K562 (cell line): Measurements from ENCODE around the gene KEL. TPM values are rescaled to one million over a fixed set of nuclear protein-coding genes. Genes with fewer than 3 reads are reported as not detected.

Source experiments
- ATAC-seq: fragments of 200-7000 bp; cut with Tn5 transposase; 3 replicates; pipeline ENCODE4 v1.9.1; 2020; ENCODE audit warnings: moderate library complexity
- BruUV-seq: library from RNA; stranded (reverse); fragments of 400-500 nt; replicated peaks from 2 replicates; lab custom pipeline; 2021; lab: Mats Ljungman, UMichigan
- CTCF ChIA-PET: fragments of 300-600 bp; formaldehyde crosslinking; extraction: SDS; loops from one replicate; lab custom pipeline; 2021; ENCODE audit warnings: low intra/inter-chr PET ratio; lab: Yijun Ruan, JAX
- POLR2A ChIA-PET: fragments of 300-600, 350-650 bp; sonication (Branson Sonifier 250); formaldehyde crosslinking; extraction: SDS; loops from one replicate; lab custom pipeline; 2021; ENCODE audit warnings: antibody characterized with exemption, inconsistent platforms; lab: Yijun Ruan, JAX
- DNase-seq, 4 experiments: peaks; one replicate each; pipeline versions ENCODE4 v3.0.0 to v3.0.0-alpha.2; 2011 to 2018; ENCODE audit warnings: low spot score in 3 of 4, mixed read lengths in 3 of 4; ENCODE audit errors: extremely low read depth in 1 of 4
- FAIRE-seq: peaks from 2 replicates; lab custom pipeline; 2011; peaks lifted over from hg19 to GRCh38; lab: Jason Lieb, UNC
- H2AFZ ChIP-seq: 2 replicates; pipeline ENCODE4 v1.6.0; 2011; ENCODE audit warnings: low read depth, low read length, control low read depth, inconsistent platforms
- H3K27ac ChIP-seq: fragments of 200-600 bp; 3 replicates; pipeline ENCODE4 v1.8.0; 2011; ENCODE audit warnings: low read depth, mild to moderate bottlenecking, control low read depth, inconsistent platforms, low read length, moderate library complexity, mixed read lengths; ENCODE audit errors: extremely low read depth
- H3K27me3 ChIP-seq, 2 experiments: fragments of 300-600 bp in 1 of 2; 2 replicates in 1 of 2; 3 replicates in 1 of 2; pipeline versions ENCODE4 v1.6.0 to v1.8.0; 2011; ENCODE audit warnings: inconsistent platforms in 2 of 2, low read length in 2 of 2, mild to moderate bottlenecking in 1 of 2, mixed read lengths in 1 of 2, moderate library complexity in 1 of 2; ENCODE audit not compliant: control insufficient read depth in 2 of 2, insufficient read depth in 2 of 2
- H3K36me3 ChIP-seq: fragments of 300-600 bp; 3 replicates; pipeline ENCODE4 v1.8.0; 2011; ENCODE audit warnings: mild to moderate bottlenecking, low read length, inconsistent platforms; ENCODE audit not compliant: control insufficient read depth, insufficient read depth
- H3K4me1 ChIP-seq, 2 experiments: fragments of 200-600 bp in 1 of 2; replicated peaks in 1 of 2; 2 replicates in 1 of 2; 3 replicates in 1 of 2; pipeline versions ENCODE4 v1.5.1 to v1.8.0; 2011; ENCODE audit warnings: inconsistent platforms in 2 of 2, low read length in 2 of 2, mild to moderate bottlenecking in 1 of 2, mixed read lengths in 1 of 2, moderate library complexity in 1 of 2; ENCODE audit not compliant: control insufficient read depth in 2 of 2, insufficient read depth in 2 of 2
- H3K4me2 ChIP-seq: 2 replicates; pipeline ENCODE4 v1.6.1; 2011; ENCODE audit warnings: low read length, control low read depth, inconsistent platforms, mixed read lengths; ENCODE audit not compliant: insufficient read depth
- H3K4me3 ChIP-seq: fragments of 200-600 bp; sonication (generic), shearing (Covaris generic); 2 replicates; pipeline ENCODE4 v1.5.1; 2016; ENCODE audit warnings: control low read depth, inconsistent platforms
- H3K79me2 ChIP-seq: fragments of 200-600 bp; 3 replicates; pipeline ENCODE4 v1.8.0; 2011; ENCODE audit warnings: low read length, inconsistent platforms; ENCODE audit not compliant: control insufficient read depth, insufficient read depth
- H3K9ac ChIP-seq, 2 experiments: 2 replicates each; pipeline versions ENCODE4 v1.6.0 to v1.6.1; 2011; ENCODE audit warnings: low read depth in 2 of 2, low read length in 2 of 2, control low read depth in 1 of 2, inconsistent platforms in 1 of 2, mild to moderate bottlenecking in 1 of 2, mixed read lengths in 1 of 2; ENCODE audit not compliant: insufficient read depth in 1 of 2
- H3K9me1 ChIP-seq: one replicate; pipeline ENCODE4 v1.6.0; 2011; ENCODE audit warnings: inconsistent platforms, mild to moderate bottlenecking, low read length, moderate library complexity; ENCODE audit not compliant: control insufficient read depth, insufficient read depth
- H3K9me3 ChIP-seq: replicated peaks from 2 replicates; pipeline ENCODE4 v1.5.1; 2011; ENCODE audit warnings: low read depth, low read length, inconsistent platforms; ENCODE audit not compliant: control insufficient read depth, insufficient read depth
- H4K20me1 ChIP-seq: replicated peaks from 2 replicates; pipeline ENCODE4 v1.6.1; 2011; ENCODE audit warnings: low read length, inconsistent platforms, mixed read lengths; ENCODE audit not compliant: control insufficient read depth, insufficient read depth
- BCL6 ChIP-seq: fragments of 250-450 bp; sonication (Bioruptor Pico); IDR thresholded peaks from 2 replicates; pipeline ENCODE4 v1.4.0; 2020
- BMI1 ChIP-seq: fragments of 150-350 bp; IDR thresholded peaks from 2 replicates; pipeline ENCODE4 v1.6.1; 2014; ENCODE audit warnings: low read length
- CREB1 ChIP-seq, 2 experiments: sonication (generic) in 1 of 2; formaldehyde crosslinking in 1 of 2; IDR thresholded peaks; 2 replicates each; pipeline versions ENCODE4 v1.6.1 to v1.8.0; 2012 to 2022; ENCODE audit warnings: inconsistent platforms in 1 of 2, mild to moderate bottlenecking in 1 of 2, missing genetic modification reagents in 1 of 2, moderate library complexity in 1 of 2
- GTF2E2 ChIP-seq: fragments of 200-800 bp; sonication (Bioruptor generic); IDR thresholded peaks from 2 replicates; pipeline ENCODE4 v1.6.1; 2016; ENCODE audit warnings: missing genetic modification characterization, missing compliant biosample characterization
- HIVEP1 ChIP-seq: fragments of 250-450 bp; sonication (Bioruptor Pico); IDR thresholded peaks from 2 replicates; pipeline ENCODE4 v1.4.0; 2020; ENCODE audit warnings: mild to moderate bottlenecking
- ILK ChIP-seq: fragments of 450-650 bp; IDR thresholded peaks from 2 replicates; pipeline ENCODE4 v1.6.1; 2016; ENCODE audit warnings: missing genetic modification characterization, low read depth, mild to moderate bottlenecking, missing compliant biosample characterization, moderate library complexity, borderline replicate concordance
- MAFF ChIP-seq: IDR thresholded peaks from 2 replicates; pipeline ENCODE4 v1.6.1; 2012; ENCODE audit warnings: low read length, improper control_type of control experiment
- MLX ChIP-seq, 2 experiments: fragments of 450-650 bp in 1 of 2; sonication (generic) in 1 of 2; formaldehyde crosslinking; conservative IDR thresholded peaks; 2 replicates each; pipeline versions ENCODE4 v1.4.0 to v1.8.1; 2020 to 2022; ENCODE audit warnings: mild to moderate bottlenecking in 1 of 2, missing genetic modification reagents in 1 of 2
- RBM34 ChIP-seq: fragments of 200-400 bp; formaldehyde crosslinking; IDR thresholded peaks from 2 replicates; pipeline ENCODE4 v1.6.1; 2018; ENCODE audit warnings: low read length, borderline replicate concordance; ENCODE audit not compliant: insufficient read depth
- SFPQ ChIP-seq: fragments of 200-400 bp; formaldehyde crosslinking; IDR thresholded peaks from 2 replicates; pipeline ENCODE4 v1.6.1; 2017; ENCODE audit warnings: mild to moderate bottlenecking, low read depth, low read length, moderate library complexity
- SMAD3 ChIP-seq: fragments of 450-650 bp; formaldehyde crosslinking; conservative IDR thresholded peaks from 2 replicates; pipeline ENCODE4 v1.4.0; 2020; ENCODE audit warnings: mild to moderate bottlenecking
- STAT6 ChIP-seq: sonication (generic); formaldehyde crosslinking; IDR thresholded peaks from 2 replicates; pipeline ENCODE4 v1.8.1; 2023; ENCODE audit warnings: mild to moderate bottlenecking, missing genetic modification reagents
- ZBTB43 ChIP-seq: sonication (generic); formaldehyde crosslinking; IDR thresholded peaks from 2 replicates; pipeline ENCODE4 v1.8.0; 2023; ENCODE audit warnings: mild to moderate bottlenecking, missing genetic modification reagents
- ZNF280B ChIP-seq: fragments of 250-450 bp; sonication (Bioruptor Pico); IDR thresholded peaks from 2 replicates; pipeline ENCODE4 v1.5.1; 2021; ENCODE audit warnings: mild to moderate bottlenecking
- WGBS: fragments of 100-300 bp; shearing (Covaris generic); methylation state at CpG from one replicate; pipeline ENCODE4 v1.1.6; 2016; ENCODE audit warnings: low coverage, mixed read lengths; ENCODE audit not compliant: insufficient coverage; ENCODE audit errors: missing lambda C conversion rate; 5-methylcytosine and 5-hydroxymethylcytosine counted together
- in situ Hi-C: fragments of 300-500 bp; cut with MboI; formaldehyde crosslinking; loops from 4 replicates; pipeline ENCODE4 v1.15.0; 2018; ENCODE audit warnings: inconsistent platforms, mixed read lengths
- intact Hi-C: fragments of 100-400 bp; cut with micrococcal nuclease; formaldehyde crosslinking; loops from 2 replicates; pipeline ENCODE4 v1.14.2; 2022
- polyA plus RNA-seq, 8 experiments: library from polyadenylated mRNA; depleted of rRNA in 4 of 8; stranded (reverse) in 5 of 8; unstranded in 3 of 8; fragments of >200 nt; fragmentation: Nextera tagmentation in 2 of 8; fragmentation: Illumina TruSeq in 1 of 8; extraction: Ambion mirVana in 2 of 8; extraction: Trizol in 1 of 8; gene quantifications; 2 replicates each; pipeline versions ENCODE4 v1.2.1 to v1.2.3, GENCODE V29; 2011 to 2014; ENCODE audit warnings: inconsistent platforms in 1 of 8, missing spikeins in 1 of 8
- total RNA-seq, 7 experiments: library from RNA; depleted of rRNA in 6 of 7; stranded (reverse); fragments of >200 nt in 6 of 7; fragmentation: Illumina TruSeq in 2 of 7; extraction: Trizol in 2 of 7; gene quantifications; 2 replicates each; pipeline versions ENCODE4 v1.2.1 to v1.2.3, GENCODE V29; 2011 to 2021; ENCODE audit warnings: low replicate concordance in 1 of 7

KEL gene
- total and polyA plus RNA-seq, 9 of the 15 experiments (the other 6 are each of a cell fraction or from before 2014, with no cell fraction given), result 9.0 to 47.4 (median 22.2) TPM

- in situ Hi-C loops, result no loop called here
- 3% methylated on average over 3 of the region's 3 CpGs for WGBS
- TF ChIP-seq BMI1, result no peak
- TF ChIP-seq MAFF, result no peak
- no peak for TF ChIP-seq SFPQ
- no peak for TF ChIP-seq ZBTB43 (CRISPR knock-in tag)
- TF ChIP-seq ZNF280B (CRISPR knock-in tag), result no peak
- TF ChIP-seq CREB1 (IDR thresholded peaks at IDR 0.05), result no peak
- no peak for TF ChIP-seq CREB1 (CRISPR knock-in tag; IDR thresholded peaks at IDR 0.05)
- no peak for TF ChIP-seq STAT6 (CRISPR knock-in tag)
- TF ChIP-seq ILK (tag), result no peak
- no peak for TF ChIP-seq RBM34
- TF ChIP-seq BCL6 (CRISPR knock-in tag), result no peak
- TF ChIP-seq SMAD3 (CRISPR knock-in tag), result no peak
- no peak for TF ChIP-seq HIVEP1 (CRISPR knock-in tag)
- TF ChIP-seq GTF2E2 (tag), result no peak
- no peak for TF ChIP-seq MLX (CRISPR knock-in tag; conservative IDR thresholded peaks at IDR 0.05)
These were observed 42.5 kb downstream of the KEL start for GRCh38 chr7:142919656-142920055.

More at GRCh38 chr7:142919656-142920055, 42.5 kb downstream of the KEL start:
- Histone ChIP-seq H3K27me3 (peaks cover 13 to 38% of the 10 kb centered on the region in 2 experiments; a peak in 4 of 5 replicates), H3K4me2 (no peak overlapping the region), H3K36me3 (no peaks in the 10 kb centered on the region), H3K9me1 (no peaks in the 10 kb centered on the region), H3K9ac (no peak overlapping the region), H3K4me1 (no peaks in the 10 kb centered on the region), H3K9me3 (no peaks in the 10 kb centered on the region), H2AFZ (no peak overlapping the region), H3K4me3 (no peak overlapping the region), H3K27ac (no peak overlapping the region), H3K79me2 (no peaks in the 10 kb centered on the region), H4K20me1 (no peaks in the 10 kb centered on the region)
- no peak for FAIRE-seq
- CTCF ChIA-PET, result no interaction called here
- BruUV-seq, result no TSS peak
- intact Hi-C loops, result no loop called here
- ATAC-seq, result no peak
- POLR2A ChIA-PET, result interaction anchor here (1.5 kb wide), 1 partner anchor 16 kb away, joined by 4 read pairs; no protein-coding TSS in a partner anchor
- no peak for DNase-seq
